Epithelial cell of umbilical artery (primary cell): ENCODE results near the gene ZBTB34. TPM values are rescaled to one million over a fixed set of nuclear protein-coding genes. Genes with fewer than 3 reads are reported as not detected.

Experiments
- total RNA-seq: library from RNA; depleted of rRNA; stranded (reverse); fragments of >200 nt; gene quantifications from 2 replicates; pipeline ENCODE4 v1.2.3, GENCODE V29; 2014

The ZBTB34 gene, protein sequence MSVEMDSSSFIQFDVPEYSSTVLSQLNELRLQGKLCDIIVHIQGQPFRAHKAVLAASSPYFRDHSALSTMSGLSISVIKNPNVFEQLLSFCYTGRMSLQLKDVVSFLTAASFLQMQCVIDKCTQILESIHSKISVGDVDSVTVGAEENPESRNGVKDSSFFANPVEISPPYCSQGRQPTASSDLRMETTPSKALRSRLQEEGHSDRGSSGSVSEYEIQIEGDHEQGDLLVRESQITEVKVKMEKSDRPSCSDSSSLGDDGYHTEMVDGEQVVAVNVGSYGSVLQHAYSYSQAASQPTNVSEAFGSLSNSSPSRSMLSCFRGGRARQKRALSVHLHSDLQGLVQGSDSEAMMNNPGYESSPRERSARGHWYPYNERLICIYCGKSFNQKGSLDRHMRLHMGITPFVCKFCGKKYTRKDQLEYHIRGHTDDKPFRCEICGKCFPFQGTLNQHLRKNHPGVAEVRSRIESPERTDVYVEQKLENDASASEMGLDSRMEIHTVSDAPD
- 7.5 and 7.9 TPM in 2 replicates for total RNA-seq

DNA sequence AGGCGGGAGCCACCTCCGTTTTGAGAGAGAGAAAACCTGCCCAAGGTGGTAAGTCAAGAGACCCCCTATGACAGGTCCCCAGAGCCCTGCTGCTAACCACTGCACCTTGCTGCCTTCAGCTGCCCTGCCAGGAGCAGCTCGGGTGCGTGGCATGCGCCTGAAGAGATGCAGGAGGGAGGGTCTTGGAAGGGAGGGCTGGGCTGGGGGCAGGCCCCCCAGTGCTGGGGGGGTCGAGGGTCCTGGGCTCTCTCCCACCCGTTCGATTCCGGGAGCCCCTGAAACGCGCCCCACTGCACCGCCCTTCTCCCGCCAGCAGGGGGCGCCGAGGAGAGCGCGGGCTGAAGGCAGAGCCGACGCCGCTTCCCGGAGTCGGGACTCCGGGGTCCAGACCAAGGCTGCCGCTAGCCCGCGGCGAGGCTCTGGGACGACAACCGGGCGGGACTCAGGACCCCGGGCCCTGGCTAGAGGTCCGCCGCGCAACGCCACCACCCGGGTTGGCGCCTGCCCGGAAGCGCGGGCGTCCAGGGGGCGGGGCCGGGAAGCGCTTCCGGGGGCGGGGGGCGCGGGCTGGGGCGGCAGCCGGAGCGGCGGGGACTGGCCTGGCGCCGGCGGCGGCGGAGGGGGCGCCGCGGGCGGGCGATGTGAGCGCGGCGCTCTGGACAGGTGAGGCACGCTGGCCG, at the start of gene ZBTB34:
Gene ZBTB34, plus strand, starts transcription at position 563 of the 680 bp plus-strand sequence. CDS start 18,761 bp downstream, outside the sequence.

DNA sequence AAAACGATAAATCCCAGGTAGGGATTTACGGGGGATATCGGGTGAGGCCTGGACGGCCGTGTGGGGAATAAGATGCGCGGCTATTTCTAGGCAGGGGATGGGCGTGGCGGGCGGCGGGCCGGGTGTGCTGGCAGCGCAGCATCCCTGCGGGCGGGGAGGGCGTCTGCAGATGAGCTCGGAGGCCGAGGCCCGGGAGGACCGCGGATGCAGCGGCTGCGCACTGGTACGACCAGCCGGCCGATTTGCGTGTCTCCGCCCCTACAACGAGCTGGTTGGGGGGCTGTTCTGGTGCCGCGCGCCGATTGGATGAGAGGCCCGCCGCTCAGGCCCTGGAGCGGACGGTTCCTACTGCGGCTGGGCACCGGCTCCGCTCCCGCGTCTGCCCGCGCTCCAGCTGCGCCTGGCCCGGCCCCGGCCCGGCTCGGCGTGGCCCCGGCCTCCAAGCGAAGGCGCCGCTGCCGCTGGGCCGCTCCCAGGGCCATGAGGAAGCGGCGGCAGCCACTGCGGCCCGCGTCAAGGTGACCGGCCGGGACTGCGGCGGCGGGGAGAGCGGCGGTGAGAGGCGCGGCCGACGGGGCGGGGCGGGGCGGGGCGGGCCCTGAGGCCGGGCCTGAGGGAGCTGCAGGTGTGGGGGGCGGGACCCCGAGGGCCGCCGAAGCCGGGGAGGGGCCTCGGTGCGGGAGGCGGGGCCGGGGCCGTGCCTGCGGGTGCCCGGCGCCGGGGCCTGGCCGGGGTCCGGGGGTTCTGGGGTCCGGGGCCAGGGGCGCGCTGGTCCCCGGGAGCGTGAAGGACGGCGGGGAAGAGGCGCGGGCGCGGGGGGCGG, 54.2 kb downstream of the ZBTB34 start, which contains the start of gene RALGPS1:
Gene RALGPS1, plus strand, starts transcription at position 325 of the 823 bp plus-strand sequence. CDS start 47,508 bp downstream, outside the sequence.

Other genes starting within 250 kb of the ZBTB34 start
- not detected in 2 replicates for gene LMX1B, start 246.7 kb upstream of the ZBTB34 start, total RNA-seq
- gene ZBTB43, start 55.6 kb upstream of the ZBTB34 start, total RNA-seq, result 5.5 and 6.8 TPM in 2 replicates
- 1.6 and 3.2 TPM in 2 replicates for gene RALGPS1, start 54.1 kb downstream of the ZBTB34 start, total RNA-seq